Measurements from ENCODE around the gene DCLK3.

DCLK3 gene

GRCh38 chr3:36762918-36763849 is 1.2 kb downstream of the DCLK3 start:
- DNase-seq, result no peak

GRCh38 chr3:36761779-36762178 is 2.6 kb downstream of the DCLK3 start:
- DNase-seq, result no peak

DNA sequence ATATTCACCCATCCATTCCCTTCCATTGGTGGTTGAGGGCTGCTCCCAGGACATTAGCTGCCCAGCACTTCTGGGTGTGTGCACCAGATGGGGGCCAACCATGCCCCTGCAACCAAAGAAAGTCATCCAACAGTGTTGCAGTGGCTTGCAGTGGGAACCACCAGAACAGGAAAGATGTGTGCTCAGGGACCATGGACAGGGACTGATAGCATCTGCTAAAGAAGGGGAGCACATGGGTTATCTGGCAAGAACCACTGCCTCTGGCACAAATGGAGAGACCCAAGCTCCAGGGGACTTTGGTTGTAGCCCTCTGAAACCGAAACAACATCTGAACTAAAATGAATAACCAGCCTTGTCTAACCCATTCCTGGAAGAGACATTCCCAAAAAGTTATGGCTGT is 8.1 kb downstream of the DCLK3 start:
- no peak for DNase-seq

- DNase-seq, result no peak
Measured at GRCh38 chr3:36751326-36751725, 13.0 kb downstream of the DCLK3 start.

- no peak for DNase-seq
Measured at GRCh38 chr3:36750737-36751136, 13.6 kb downstream of the DCLK3 start.

DNA sequence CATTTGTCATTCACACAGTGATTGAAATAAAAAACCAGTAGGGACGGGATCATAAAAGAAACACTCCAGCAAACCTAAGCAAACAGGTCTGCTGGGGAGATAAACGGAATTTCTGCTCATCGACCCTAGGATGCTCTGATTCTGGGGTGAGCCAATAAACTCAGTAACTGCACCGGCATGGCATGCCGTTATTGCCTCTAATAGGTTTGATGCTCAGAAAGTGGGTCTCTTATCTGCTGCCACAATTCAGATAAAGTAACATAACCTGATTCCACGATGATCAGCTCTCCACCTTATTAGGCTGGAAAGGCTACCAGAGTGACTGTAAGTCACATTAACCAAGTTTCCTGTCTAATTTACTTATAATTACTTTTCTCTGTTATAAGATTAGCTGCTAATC is 19.6 kb downstream of the DCLK3 start:
- no peak for DNase-seq

DNA sequence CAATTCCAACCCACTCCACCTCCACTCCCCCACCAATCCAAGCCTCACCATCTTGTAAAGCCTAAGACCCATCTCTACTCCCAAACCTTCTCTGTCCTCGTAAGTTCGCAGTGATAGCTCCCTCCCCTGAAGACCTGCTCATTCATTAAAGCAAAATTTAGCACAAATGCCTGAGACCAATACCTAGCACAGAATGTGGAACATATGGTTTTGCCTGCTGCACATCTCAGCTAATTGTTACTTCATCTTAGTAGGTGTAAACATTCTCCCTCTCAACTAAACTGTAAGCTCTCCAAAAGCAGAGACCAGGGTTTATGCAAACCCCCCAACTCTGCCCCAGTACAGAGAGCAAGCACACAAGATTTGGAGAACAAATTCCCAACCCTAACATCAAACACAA is 20.5 kb downstream of the DCLK3 start:
- no peak for DNase-seq

DNA sequence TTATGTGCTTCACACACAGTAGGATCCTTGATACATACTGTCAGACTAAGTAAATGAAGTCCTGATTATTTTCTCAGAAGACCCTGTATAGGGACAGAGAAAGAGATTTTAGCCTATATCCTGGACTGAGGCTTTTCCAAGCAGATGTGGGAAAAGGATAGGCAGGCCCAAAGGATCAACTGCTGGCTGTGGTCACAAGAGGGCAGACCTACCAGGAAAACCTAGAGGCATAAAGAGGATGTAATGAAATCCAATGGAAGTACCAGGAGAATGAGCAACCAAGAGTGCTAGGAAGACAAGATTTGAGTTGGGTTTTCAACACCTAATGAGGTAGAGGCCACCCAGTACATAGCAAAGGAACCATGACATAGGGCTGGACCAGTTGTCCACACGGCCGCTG is 23.1 kb downstream of the DCLK3 start:
- no peak for DNase-seq

DNA sequence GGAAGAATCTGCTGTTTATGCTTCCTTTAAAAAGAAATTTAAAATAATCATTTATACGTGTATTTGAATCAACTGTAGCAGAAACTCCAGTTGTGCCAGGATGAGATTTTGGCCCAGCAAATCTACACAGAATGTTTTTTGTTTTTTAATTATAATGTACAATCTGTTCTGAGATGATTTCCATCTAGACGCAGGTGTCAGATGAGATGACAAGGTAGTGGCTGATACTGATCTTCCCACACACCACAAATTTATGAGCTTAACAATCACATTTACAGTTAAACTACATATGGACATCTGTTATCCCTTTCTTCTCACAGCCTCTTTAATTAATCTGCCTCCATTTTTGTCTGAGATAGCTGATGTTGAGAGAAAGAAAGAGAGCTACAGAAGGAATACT is 23.6 kb downstream of the DCLK3 start:
- DNase-seq, result no peak

GRCh38 chr3:36738702-36739101 is 25.7 kb downstream of the DCLK3 start:
- DNase-seq, result no peak

GRCh38 chr3:36736301-36736700 is 28.1 kb downstream of the DCLK3 start:
- no peak for DNase-seq

DNA sequence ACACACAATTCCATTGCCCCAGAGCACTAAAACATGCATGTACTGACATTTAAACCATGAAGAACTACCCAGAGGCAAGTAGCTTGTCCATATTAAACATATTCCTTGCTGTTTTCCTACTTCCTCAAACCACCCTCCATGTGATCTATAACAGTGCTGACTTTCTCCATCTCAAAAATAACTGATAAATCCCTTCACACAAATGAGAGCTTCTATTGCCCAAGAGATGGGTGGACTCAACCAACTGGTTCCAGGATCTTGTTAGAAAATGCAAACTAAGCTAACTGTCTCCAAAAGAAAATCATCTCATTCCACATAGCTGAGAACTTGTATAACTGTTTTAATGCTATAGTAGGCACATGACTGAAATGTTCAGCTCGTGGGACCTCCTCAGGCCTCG is 29.6 kb downstream of the DCLK3 start:
- no peak for DNase-seq

GRCh38 chr3:36733723-36734122 is 30.6 kb downstream of the DCLK3 start:
- no peak for DNase-seq

DNA sequence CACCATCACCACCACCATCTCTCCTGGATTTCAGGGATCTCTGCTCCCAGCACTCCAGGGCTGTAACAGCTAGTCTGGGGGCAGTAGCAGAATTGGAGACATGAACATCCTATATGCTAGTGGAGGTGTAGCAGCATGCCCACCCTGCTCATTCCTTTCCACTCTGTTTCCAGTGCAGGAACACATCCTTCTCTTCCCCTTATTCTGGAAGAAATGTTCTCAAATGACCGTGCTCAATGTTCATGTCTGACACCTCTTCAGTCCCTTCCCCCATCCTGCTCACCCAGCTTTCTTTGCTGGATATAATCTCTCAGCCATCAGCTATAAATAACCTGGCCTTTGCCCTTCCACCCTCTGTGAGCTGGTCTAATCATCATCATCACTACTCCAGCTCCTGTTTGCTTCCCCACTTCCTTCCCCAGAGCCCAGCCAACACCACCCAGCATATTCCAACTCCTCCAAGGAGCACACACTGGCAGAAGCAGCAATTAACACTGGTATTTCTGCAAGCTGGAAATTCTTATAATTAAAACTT is 31.1 kb downstream of the DCLK3 start:
- no peak for DNase-seq

GRCh38 chr3:36730966-36731365 is 33.4 kb downstream of the DCLK3 start:
- DNase-seq, result no peak

DNA sequence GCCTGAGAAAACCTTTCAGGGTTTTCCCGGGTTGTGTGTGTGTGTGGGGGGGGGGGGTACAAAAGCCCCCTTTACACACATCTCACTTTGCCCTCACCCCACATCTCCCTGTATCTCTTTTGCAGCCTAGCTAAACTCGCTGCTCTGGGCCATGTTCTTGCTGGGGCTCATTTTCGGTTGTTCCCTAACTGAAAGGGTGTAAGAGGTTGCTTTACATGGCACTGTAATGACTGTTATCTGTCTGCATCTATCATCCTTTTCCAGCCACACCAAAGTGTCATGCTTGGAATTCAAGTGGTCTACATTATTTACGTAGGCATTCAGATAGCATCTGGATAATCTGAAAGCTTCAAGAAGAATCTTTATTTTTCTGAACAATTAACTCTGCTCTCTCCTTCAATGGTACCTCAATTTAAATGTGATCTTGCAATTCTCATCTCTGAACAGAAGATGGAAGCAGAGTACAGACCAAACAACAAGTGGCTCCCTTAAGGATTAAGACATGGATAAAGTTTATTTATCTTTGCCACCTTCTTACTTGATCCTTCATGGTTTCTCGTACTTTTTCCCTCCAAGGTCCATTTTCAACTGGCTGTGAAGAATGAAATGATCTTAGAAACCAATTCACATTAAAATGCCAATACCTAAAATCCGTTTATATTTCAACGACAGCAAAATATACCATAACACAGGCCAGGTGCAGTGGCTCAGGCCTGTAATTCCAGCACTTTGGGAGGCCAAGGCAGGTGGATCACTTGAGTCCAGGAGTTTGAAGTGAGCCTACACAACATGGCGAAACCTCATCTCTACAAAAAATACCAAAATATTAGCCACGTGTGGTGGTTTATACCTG is 34.9 kb downstream of the DCLK3 start:
- DNase-seq, result peak; percentile 22

- no peak for DNase-seq
Measured at GRCh38 chr3:36714343-36715086, 49.8 kb downstream of the DCLK3 start.

DNA sequence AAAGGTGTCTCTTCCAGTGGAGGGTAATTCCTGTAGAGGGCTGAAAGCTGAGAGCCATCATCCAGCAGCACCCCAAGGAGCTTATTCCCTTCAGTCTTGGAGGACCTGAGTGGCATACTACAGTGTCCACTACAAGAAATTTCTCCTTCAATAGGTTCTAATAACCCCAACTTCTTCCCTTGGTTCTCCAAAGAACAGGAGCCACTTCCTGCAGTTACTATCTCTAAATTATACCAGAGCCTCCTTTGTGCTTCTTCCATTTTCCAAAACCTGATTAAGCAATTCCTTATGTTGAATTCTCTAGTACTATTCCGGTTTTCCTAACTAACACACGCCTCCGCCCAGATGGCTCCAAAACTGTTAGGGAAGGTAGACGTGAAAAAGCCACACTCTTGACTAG is 50.4 kb downstream of the DCLK3 start:
- no peak for DNase-seq

GRCh38 chr3:36710606-36711005 is 53.7 kb downstream of the DCLK3 start:
- no peak for DNase-seq

GRCh38 chr3:36709826-36710365 is 54.5 kb downstream of the DCLK3 start:
- no peak for DNase-seq

DNA sequence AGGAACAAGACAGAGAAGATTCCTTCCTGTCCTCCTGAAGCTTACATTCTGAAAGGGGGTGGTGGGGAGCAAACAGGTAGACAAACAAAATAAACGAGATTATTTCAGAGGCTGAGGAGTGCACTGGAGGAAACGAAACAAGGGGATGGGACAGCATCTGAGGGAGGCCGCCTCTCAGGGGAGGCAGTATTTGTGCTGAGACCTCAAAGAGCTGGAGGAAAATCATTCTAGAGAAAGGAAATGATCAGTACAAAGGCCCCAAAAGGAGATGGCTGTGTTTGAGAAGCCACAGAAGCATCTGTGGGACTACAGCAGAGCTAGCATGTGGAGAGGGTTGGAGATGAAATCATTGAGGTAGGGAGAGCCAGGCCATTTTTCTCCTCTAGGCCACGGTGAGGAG is 55.1 kb downstream of the DCLK3 start:
- DNase-seq, result no peak

- no peak for DNase-seq
Measured at GRCh38 chr3:36707623-36708409, 56.5 kb downstream of the DCLK3 start.

All from NCI-H1436 (cell line).